ENCODE measurements around the gene HSF2BP.
A peak's percentile ranks its signal among the peaks of the same experiment; 100 is the strongest.

- no peak for TF ChIP-seq MYC (IDR thresholded peaks at IDR 0.05; ENCODE audit: low read depth, low read length)
- TF ChIP-seq POLR2A (IDR thresholded peaks at IDR 0.05; ENCODE audit: extremely low read depth, insufficient read length) = no peak
- peak; percentile 79 for TF ChIP-seq CTCF (IDR thresholded peaks at IDR 0.05; ENCODE audit: low read depth, low read length)
- no peak for TF ChIP-seq MAX (IDR thresholded peaks at IDR 0.05; ENCODE audit: low read depth, low read length)
These were observed 47.5 kb downstream of the HSF2BP start for GRCh38 chr21:43611598-43612369.

Data from NB4 (cell line).